Measurements from ENCODE around the gene RRM2.

DNA sequence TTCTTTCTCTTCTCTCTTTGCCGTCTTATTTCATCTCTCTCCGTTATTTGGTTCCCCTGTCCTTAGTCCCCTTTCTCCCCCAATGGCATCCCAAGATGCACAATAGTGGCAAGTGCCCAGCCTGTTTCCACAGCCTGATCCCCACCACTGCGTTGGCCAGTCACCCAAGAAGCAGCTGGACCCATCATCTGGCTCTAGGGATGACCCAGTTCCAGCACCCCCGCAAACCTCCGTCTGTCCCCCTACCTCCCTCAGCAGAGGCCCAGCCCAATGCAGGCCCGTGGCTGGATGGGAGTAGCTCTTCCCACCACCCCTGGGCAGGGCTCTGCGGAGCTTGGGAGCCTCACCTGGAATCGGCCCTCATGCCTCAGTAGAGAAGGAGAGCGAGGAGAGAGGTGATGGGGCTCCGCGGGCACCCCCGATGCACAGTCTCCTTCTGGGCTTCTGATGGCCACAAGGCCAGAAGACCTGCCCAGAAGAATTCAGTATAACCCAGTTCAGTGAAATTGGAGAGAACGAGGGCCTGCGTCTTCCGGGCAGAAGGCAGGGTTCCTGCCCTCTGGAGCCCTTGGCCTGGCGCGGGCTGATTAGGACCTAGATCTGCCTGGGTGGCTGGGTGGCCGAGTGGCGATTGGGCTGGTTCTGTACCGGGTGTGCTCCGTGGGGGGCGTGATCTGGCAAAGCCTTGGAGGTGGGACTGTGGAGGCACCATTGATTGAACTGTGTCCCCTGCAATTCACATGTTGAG lies 50.9 kb downstream of the RRM2 start:
- TF ChIP-seq GATA2 (IDR thresholded peaks at IDR 0.05; ENCODE audit: low read depth, low read length) (no peak), GATA3 (IDR thresholded peaks at IDR 0.05; ENCODE audit: low read depth, low read length) (no peak)
